Inflammatory macrophage (primary cell): ENCODE measurements around the gene NR2C1.
"Not testable (repeated sequence)": the region's sequence is repeated elsewhere in the genome, so short reads cannot be mapped to it uniquely, and the experiment has no call there.

ENCODE experiments used
- DNase-seq, 2 donors: peaks; one replicate each; pipeline ENCODE4 v3.0.0-alpha.2; 2020 to 2022

The NR2C1 gene

GRCh38 chr12:94998326-94998725 lies 75.1 kb downstream of the NR2C1 start:
- DNase-seq = no peak

GRCh38 chr12:94997726-94998125 lies 75.7 kb downstream of the NR2C1 start:
- DNase-seq = no peak

- DNase-seq = no peak
Observed at GRCh38 chr12:94997061-94997460, 76.4 kb downstream of the NR2C1 start.

GRCh38 chr12:94994312-94994711 lies 79.1 kb downstream of the NR2C1 start:
- DNase-seq = no peak

- DNase-seq = not testable (repeated sequence)
Observed at GRCh38 chr12:94993855-94994254, 79.6 kb downstream of the NR2C1 start.

GRCh38 chr12:94990222-94990621 lies 83.2 kb downstream of the NR2C1 start:
- DNase-seq = no peak

- DNase-seq = no peak
Observed at GRCh38 chr12:94988471-94988870, 84.9 kb downstream of the NR2C1 start.

GRCh38 chr12:94987801-94988200 lies 85.6 kb downstream of the NR2C1 start:
- no peak for DNase-seq

- no peak for DNase-seq
Observed at GRCh38 chr12:94987076-94987669, 86.2 kb downstream of the NR2C1 start.

GRCh38 chr12:94985099-94985498 lies 88.3 kb downstream of the NR2C1 start:
- not testable (repeated sequence) for DNase-seq

GRCh38 chr12:94983321-94983720 lies 90.1 kb downstream of the NR2C1 start:
- no peak for DNase-seq

GRCh38 chr12:94982456-94982855 lies 91.0 kb downstream of the NR2C1 start:
- DNase-seq = no peak

- no peak for DNase-seq
Observed at GRCh38 chr12:94980577-94980976, 92.8 kb downstream of the NR2C1 start.

- DNase-seq = no peak
Observed at GRCh38 chr12:94979941-94980340, 93.5 kb downstream of the NR2C1 start.

GRCh38 chr12:94977766-94978468 lies 95.5 kb downstream of the NR2C1 start:
- DNase-seq = no peak

- no peak for DNase-seq
Observed at GRCh38 chr12:94973221-94973620, 100.2 kb downstream of the NR2C1 start.

GRCh38 chr12:94972795-94973194 lies 100.6 kb downstream of the NR2C1 start:
- no peak for DNase-seq

GRCh38 chr12:94971923-94972322 lies 101.5 kb downstream of the NR2C1 start:
- no peak for DNase-seq

GRCh38 chr12:94970560-94970959 lies 102.9 kb downstream of the NR2C1 start:
- no peak for DNase-seq
